Parathyroid adenoma (tissue), 2 donors: Measurements from ENCODE around the gene CCNL2.
"Not testable (repeated sequence)": the region's sequence is repeated elsewhere in the genome, so short reads cannot be mapped to it uniquely, and the experiment has no call there.

ENCODE experiments used
- H2AFZ ChIP-seq: fragments of 300-600 bp; sonication (generic); one replicate; pipeline ENCODE4 v1.7.0; 2017; ENCODE audit warnings: antibody characterized with exemption, mild to moderate bottlenecking
- H3K27ac ChIP-seq: fragments of 300-600 bp; sonication (generic); one replicate; pipeline ENCODE4 v1.7.0; 2017
- H3K27me3 ChIP-seq: fragments of 300-600 bp; sonication (generic); one replicate; pipeline ENCODE4 v1.7.0; 2017; ENCODE audit warnings: low read length; ENCODE audit not compliant: control insufficient read depth, insufficient read depth
- H3K36me3 ChIP-seq: fragments of 300-600 bp; sonication (generic); one replicate; pipeline ENCODE4 v1.7.0; 2017; ENCODE audit warnings: low read length; ENCODE audit not compliant: control insufficient read depth, insufficient read depth
- H3K4me1 ChIP-seq: fragments of 300-600 bp; sonication (generic); one replicate; pipeline ENCODE4 v1.7.0; 2017; ENCODE audit warnings: control low read depth
- H3K4me2 ChIP-seq: fragments of 300-600 bp; sonication (generic); one replicate; pipeline ENCODE4 v1.7.0; 2017; ENCODE audit warnings: low read length
- H3K4me3 ChIP-seq: fragments of 300-600 bp; sonication (generic); one replicate; pipeline ENCODE4 v1.7.0; 2017; ENCODE audit warnings: low read depth, low read length
- H3K79me2 ChIP-seq: fragments of 300-600 bp; sonication (generic); one replicate; pipeline ENCODE4 v1.7.0; 2017; ENCODE audit warnings: control low read depth
- H3K9ac ChIP-seq: fragments of 300-600 bp; sonication (generic); one replicate; pipeline ENCODE4 v1.7.0; 2017; ENCODE audit warnings: mild to moderate bottlenecking
- H3K9me3 ChIP-seq: fragments of 300-600 bp; sonication (generic); one replicate; pipeline ENCODE4 v1.7.0; 2017; ENCODE audit warnings: low read length; ENCODE audit not compliant: control insufficient read depth
- TF ChIP-seq, protein P1 (sequence below): fragments of 300-600 bp; sonication (generic); IDR thresholded peaks from one replicate; pipeline ENCODE4 v1.7.0; 2017; ENCODE audit warnings: antibody characterized with exemption, mild to moderate bottlenecking
- donor health status: primary hyperparathyroidism.

The CCNL2 gene

DNA sequence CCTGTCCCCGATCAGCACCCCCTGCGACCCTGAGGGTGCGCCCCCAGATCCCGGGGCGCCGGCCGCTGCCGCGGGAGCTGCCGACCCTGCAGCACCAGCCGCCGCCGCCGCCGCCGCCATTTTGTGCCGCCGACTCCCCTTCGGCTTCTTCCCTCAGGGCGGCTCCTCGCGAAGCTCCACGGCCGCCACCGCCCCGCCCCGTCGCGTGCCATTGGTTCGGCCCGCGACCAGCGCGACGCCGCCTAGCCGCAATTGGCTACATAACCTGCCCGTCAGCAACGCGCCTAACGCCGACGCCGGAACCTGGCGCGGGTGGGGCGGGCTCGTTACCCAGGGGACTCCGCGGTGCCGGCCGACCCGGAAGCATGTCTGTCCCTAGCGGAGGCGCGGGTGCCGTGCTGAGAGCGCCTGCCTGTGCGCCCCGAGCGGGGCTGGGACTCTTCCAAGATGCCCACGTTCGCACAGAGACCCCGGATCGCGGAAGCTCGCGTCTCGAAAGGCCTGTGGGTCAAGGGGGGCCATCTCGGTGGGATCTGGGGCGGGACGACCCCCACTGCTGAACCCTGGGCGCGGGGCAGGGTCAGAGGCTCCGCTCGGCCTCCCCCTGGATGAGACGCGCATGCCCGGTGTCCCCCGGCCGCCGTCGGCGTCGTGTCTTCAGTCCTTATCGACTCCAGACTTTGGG is at the start of gene CCNL2:
Gene CCNL2 (minus strand): TSS at position 149 of the 685 bp plus-strand sequence. CDS start 29 bp downstream, at position 120.
- Histone ChIP-seq H3K4me1 (no peaks in the 10 kb centered on the region), H3K4me2 (peak within 1 kb of the TSS; percentile 93), H3K9me3 (no peaks in the 10 kb centered on the region), H3K27me3 (no peaks in the 10 kb centered on the region), H3K79me2 (peaks cover 10% of the 10 kb centered on the region), H3K4me3 (peak within 1 kb of the TSS; percentile 89), H3K9ac (peak within 1 kb of the TSS; percentile 67), H3K27ac (peak within 1 kb of the TSS; percentile 70), H3K36me3 (no peaks in the 10 kb centered on the region), H2AFZ (peak within 1 kb of the TSS; percentile 79)
- TF ChIP-seq, protein P1, sequence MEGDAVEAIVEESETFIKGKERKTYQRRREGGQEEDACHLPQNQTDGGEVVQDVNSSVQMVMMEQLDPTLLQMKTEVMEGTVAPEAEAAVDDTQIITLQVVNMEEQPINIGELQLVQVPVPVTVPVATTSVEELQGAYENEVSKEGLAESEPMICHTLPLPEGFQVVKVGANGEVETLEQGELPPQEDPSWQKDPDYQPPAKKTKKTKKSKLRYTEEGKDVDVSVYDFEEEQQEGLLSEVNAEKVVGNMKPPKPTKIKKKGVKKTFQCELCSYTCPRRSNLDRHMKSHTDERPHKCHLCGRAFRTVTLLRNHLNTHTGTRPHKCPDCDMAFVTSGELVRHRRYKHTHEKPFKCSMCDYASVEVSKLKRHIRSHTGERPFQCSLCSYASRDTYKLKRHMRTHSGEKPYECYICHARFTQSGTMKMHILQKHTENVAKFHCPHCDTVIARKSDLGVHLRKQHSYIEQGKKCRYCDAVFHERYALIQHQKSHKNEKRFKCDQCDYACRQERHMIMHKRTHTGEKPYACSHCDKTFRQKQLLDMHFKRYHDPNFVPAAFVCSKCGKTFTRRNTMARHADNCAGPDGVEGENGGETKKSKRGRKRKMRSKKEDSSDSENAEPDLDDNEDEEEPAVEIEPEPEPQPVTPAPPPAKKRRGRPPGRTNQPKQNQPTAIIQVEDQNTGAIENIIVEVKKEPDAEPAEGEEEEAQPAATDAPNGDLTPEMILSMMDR, result peak; percentile 55

DNA sequence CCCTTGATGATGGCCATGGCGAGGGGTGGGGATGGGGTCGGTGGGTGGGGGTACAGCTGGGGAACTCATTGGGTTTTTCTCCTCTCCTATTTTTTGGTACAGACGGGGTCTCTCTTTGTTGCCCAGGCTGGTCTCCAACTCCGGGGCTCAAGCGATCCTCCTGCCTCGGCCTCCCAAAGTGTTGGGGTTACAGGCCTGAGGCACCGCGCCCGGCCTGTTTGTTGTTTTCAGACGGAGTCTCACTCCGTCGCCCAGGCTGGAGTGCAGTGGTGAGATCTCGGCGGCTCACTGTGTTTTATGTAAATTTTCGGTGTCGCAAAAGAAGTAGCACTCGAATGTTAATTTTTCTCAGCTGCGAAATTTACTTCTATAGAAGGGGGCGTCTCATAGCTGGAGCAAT is 47.5 kb upstream of the CCNL2 start:
- not testable (repeated sequence) for H3K4me3 ChIP-seq, H3K4me2 ChIP-seq, H3K27me3 ChIP-seq, H3K9me3 ChIP-seq, H3K36me3 ChIP-seq, H3K4me1 ChIP-seq, H3K79me2 ChIP-seq, H3K9ac ChIP-seq, H2AFZ ChIP-seq, H3K27ac ChIP-seq

DNA sequence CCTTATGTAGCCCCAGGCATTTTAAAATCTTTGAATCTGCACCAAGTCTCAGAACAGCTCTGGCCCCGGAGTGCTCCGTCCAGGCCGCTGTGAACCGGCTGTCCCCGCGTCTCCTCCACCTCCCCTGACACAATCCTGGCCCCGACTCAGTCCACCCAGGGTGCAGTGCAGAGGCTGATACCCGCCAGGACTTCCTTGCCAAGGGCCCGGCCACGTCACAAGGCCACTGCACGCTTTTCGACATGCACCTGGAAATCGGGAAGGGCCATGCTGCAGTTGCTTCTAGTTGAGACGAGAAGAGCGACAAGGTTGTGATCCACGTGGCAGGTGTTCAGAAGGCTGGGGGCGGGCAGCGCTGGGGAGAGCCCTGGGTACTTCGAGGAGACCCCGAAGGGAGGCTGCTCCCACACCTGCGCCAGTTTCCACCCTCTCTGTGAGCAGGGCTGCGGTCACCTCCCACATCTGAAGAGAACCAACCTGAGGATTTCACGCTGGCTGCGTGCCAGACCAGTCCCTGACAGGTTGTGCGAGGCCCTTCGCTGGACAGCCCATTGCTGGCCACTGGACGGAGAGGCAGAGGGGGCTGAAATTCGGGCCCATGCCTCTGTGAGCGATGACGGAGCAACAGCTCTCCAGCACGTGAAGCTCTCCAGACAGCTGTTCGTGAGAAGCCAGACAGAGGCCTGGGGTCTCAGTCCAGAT is 43.1 kb upstream of the CCNL2 start:
- Histone ChIP-seq H3K27me3 (no peaks in the 10 kb centered on the region), H3K4me1 (no peaks in the 10 kb centered on the region), H3K4me3 (no peak overlapping the region), H2AFZ (no peak overlapping the region), H3K27ac (no peak overlapping the region), H3K36me3 (no peaks in the 10 kb centered on the region), H3K9ac (no peak overlapping the region), H3K79me2 (no peaks in the 10 kb centered on the region), H3K4me2 (no peak overlapping the region), H3K9me3 (no peaks in the 10 kb centered on the region)
- TF ChIP-seq, protein P1, result no peak

DNA sequence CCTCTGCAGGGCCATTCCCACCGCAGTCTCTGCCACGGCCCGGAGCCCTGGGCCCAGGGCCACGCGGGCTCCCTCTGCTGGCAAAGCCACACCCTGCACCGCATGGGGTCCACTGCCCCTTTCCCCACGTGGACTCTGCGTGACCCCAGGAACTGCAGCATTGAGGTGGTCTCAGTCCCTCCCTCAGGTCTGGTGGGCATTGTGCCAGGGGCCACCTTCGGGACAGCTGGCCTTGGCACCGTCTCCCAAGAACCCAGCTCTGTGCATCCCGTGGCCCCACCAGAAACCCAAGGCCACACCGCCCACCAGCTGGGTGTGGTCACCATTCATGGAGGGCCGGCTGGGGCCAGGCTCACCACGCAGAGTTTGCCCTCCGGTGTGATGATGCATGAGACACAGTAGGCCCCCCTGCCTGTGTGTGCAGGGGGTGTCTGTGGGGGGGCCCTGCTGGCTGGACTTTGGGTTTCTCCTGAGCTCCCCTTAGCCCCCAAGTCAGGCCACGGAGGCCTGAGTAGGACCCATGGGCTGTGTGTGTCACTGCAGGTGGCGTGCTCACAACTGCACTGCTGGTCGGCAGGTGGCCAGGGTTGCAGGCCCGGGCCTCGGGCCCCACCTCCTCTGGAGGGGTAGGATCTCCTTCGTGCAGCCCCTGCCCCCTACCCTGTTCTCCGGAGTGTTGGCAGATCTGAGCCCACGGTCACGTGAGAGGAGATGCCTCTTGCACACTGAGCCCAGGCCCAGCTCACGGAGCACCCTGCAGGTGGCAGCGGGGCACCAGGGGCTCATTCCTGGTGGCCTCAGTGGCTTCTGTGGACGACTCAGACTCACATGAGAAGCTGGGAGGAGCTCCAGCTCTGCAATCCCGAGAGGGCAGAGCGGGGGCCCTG is 42.1 kb upstream of the CCNL2 start:
- TF ChIP-seq, protein P1, result peak; percentile 65
- Histone ChIP-seq H3K27me3 (no peaks in the 10 kb centered on the region), H3K79me2 (no peaks in the 10 kb centered on the region), H3K36me3 (no peaks in the 10 kb centered on the region), H3K4me2 (no peak overlapping the region), H3K4me3 (no peak overlapping the region), H3K27ac (no peak overlapping the region), H3K9me3 (no peaks in the 10 kb centered on the region), H3K9ac (no peak overlapping the region), H3K4me1 (no peaks in the 10 kb centered on the region), H2AFZ (peak overlapping the region; percentile 62)
